ENCODE measurements around the gene ACOX3.

- TF ChIP-seq, protein P1, sequence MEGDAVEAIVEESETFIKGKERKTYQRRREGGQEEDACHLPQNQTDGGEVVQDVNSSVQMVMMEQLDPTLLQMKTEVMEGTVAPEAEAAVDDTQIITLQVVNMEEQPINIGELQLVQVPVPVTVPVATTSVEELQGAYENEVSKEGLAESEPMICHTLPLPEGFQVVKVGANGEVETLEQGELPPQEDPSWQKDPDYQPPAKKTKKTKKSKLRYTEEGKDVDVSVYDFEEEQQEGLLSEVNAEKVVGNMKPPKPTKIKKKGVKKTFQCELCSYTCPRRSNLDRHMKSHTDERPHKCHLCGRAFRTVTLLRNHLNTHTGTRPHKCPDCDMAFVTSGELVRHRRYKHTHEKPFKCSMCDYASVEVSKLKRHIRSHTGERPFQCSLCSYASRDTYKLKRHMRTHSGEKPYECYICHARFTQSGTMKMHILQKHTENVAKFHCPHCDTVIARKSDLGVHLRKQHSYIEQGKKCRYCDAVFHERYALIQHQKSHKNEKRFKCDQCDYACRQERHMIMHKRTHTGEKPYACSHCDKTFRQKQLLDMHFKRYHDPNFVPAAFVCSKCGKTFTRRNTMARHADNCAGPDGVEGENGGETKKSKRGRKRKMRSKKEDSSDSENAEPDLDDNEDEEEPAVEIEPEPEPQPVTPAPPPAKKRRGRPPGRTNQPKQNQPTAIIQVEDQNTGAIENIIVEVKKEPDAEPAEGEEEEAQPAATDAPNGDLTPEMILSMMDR (tag by site-specific recombination; IDR thresholded peaks at IDR 0.05) = no peak
- TF ChIP-seq ZBTB21 (tag by site-specific recombination; IDR thresholded peaks at IDR 0.05) (no peak), ZBTB48 (tag by site-specific recombination; IDR thresholded peaks at IDR 0.05) (no peak), ZNF596 (tag by site-specific recombination; IDR thresholded peaks at IDR 0.05) (no peak), ZNF19 (tag by site-specific recombination; IDR thresholded peaks at IDR 0.05; ENCODE audit: low read depth) (no peak), GLIS2 (tag by site-specific recombination; IDR thresholded peaks at IDR 0.05) (no peak), FEZF1 (tag by site-specific recombination; IDR thresholded peaks at IDR 0.05) (no peak), KLF10 (tag by site-specific recombination; IDR thresholded peaks at IDR 0.05) (no peak), ZNF639 (tag by site-specific recombination; IDR thresholded peaks at IDR 0.05) (no peak), ZNF792 (tag by site-specific recombination; IDR thresholded peaks at IDR 0.05) (no peak)
- TF ChIP-seq, protein P2, sequence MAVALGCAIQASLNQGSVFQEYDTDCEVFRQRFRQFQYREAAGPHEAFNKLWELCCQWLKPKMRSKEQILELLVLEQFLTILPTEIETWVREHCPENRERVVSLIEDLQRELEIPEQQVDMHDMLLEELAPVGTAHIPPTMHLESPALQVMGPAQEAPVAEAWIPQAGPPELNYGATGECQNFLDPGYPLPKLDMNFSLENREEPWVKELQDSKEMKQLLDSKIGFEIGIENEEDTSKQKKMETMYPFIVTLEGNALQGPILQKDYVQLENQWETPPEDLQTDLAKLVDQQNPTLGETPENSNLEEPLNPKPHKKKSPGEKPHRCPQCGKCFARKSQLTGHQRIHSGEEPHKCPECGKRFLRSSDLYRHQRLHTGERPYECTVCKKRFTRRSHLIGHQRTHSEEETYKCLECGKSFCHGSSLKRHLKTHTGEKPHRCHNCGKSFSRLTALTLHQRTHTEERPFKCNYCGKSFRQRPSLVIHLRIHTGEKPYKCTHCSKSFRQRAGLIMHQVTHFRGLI (tag by site-specific recombination; IDR thresholded peaks at IDR 0.05) = no peak
- TF ChIP-seq, protein P3, sequence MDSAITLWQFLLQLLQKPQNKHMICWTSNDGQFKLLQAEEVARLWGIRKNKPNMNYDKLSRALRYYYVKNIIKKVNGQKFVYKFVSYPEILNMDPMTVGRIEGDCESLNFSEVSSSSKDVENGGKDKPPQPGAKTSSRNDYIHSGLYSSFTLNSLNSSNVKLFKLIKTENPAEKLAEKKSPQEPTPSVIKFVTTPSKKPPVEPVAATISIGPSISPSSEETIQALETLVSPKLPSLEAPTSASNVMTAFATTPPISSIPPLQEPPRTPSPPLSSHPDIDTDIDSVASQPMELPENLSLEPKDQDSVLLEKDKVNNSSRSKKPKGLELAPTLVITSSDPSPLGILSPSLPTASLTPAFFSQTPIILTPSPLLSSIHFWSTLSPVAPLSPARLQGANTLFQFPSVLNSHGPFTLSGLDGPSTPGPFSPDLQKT (IDR thresholded peaks at IDR 0.05; ENCODE audit: borderline replicate concordance, low read depth, low read length) = no peak
These were observed 53.3 kb downstream of the ACOX3 start for GRCh38 chr4:8387194-8387593.
